Stimulated activated CD4-positive, alpha-beta T cell treated with anti-CD3 and anti-CD28 coated beads, TNF-alpha, amount 100 ng/mL, for 48 hours (primary cell): ENCODE measurements around the gene ATP13A1.
"Not testable (repeated sequence)": the region's sequence is repeated elsewhere in the genome, so short reads cannot be mapped to it uniquely, and the experiment has no call there.

ENCODE experiments used
- DNase-seq, 3 donors: peaks; one replicate each; pipeline ENCODE4 v3.0.0-alpha.2; 2020; ENCODE audit warnings: low read depth in 3 of 3

ATP13A1 gene

DNA sequence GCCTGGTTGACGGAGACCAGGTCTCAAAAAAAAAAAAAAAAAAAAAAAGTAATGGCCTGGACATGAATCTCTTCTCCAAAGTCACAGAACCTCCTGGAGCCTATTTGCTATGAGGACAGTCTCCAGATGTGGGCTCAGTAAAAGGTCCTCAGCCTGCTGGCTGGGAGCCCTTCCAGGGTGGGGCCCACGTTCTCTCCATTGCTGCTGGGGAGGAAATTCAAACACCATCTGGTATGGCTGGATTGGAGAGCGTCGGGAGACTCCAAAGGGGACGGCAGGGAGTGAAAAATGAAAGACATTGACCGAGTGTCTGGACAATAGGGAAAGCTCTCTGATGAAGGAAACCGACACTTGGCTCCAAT is 43.6 kb downstream of the ATP13A1 start:
- no peak for DNase-seq

DNA sequence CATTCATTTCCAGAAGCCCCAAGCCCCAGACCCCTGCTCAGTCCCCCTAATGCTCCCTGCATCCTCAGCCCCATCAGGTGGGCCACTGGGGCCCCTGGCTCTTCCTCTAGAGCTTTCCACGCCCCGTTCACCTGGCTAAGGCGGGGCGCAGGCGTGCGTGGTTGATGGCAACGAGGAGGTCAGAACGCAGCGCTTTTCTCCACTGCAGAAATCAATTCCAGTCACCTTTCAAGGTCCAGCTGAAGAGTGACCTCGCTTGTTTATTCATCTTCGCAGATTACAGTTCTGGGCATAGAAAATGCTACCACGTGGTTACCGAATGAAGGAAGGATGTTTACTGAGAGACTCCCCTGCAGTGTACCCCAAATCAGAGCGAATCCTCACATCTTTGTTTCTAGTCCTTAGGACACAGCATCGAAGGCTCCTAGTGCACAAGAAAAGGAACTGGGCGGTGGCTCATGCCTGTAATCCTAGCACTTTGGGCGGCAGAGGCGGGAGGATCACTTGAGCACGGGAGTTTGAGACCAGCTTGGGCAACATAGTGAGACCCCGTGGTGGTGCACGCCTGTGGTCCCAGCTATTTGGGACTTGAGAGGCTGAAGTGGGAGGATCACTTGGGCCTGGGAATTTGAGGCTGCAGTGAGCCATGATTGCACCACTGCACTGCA is 44.2 kb downstream of the ATP13A1 start:
- DNase-seq, result no peak

DNA sequence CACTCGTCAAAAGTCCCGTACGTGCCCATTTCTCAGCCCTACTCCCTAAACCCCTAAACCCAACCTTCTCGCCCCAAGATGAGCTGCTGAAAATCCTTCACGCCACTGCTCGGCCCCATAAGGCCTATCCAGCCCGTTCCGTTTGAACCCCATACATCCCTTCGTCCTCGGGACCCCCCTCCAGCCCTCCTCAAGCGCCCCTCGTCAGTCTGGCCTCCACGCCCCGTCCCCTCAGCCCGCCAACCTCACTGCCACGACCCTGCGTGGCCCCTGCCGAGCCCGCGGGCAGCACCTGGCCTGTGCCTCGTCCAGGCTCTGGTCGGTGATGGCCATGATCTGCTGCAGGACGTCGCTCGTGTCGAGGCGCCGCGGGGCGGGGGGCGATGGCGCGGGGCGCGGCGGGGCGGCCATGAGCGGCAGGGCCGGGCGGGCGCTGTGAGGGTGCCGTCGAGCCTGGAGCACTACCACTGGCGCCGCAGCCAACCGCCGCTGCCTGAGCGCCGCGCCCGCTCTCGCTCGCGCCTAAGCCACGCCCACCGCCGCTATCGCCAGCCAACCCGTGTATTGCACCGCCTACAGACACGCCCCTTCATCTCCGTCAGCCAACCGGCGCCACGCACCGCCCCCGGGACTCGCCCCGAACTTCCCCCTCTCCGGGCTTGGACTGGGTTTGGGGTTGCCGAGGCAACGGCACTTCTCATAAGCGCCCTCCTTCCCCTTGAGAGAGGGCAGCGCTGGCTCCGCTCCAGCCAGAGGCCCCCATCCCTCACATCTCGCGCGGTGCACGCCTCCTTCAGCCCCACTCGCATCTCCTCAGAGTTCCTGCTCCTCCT is 45.0 kb downstream of the ATP13A1 start, which contains the start of gene PBX4:
Gene PBX4 (minus strand): TSS at position 469 of the 833 bp plus-strand sequence. CDS start 58 bp downstream, at position 411.
- DNase-seq, result peak; percentile 97 to 99 (median 98)

DNA sequence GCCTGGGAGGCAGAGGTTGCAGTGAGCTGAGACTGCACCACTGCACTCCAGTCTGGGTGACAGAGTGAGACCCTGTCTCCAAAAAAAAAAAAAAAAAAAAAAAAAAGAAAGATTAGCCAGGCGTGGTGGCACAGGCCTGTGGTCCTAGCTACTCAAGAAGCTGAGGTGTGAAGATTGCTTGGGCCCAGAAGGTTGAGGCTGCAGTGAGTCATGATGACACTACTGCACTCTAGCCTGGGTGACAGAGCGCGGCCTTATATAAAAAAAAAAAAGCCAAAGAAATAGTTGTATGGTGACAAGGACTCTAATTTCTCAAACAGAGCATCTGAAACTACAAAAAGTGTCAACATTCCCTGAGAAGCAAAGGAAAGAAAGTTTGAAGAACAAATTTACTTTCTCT is 48.4 kb downstream of the ATP13A1 start:
- DNase-seq, result no peak

DNA sequence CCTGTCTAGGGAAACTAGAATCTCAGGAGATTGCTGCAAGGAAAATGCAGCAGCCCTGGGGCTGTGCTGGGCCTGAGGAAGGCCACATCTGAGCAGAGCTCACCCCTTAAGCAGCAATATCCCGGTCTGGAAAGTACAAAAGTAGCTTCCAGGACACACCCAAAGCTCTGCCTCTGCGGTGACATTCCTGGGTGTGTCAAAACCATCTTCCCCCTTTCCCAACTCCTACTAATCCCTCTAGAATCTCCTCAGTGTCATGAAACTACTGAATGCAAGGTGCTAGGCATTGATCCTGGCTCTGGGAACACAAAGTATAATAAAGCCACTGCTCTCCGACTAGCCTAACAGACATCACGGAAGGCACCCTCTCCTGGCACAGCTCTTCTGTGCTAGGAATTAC is 50.0 kb downstream of the ATP13A1 start:
- no peak for DNase-seq

DNA sequence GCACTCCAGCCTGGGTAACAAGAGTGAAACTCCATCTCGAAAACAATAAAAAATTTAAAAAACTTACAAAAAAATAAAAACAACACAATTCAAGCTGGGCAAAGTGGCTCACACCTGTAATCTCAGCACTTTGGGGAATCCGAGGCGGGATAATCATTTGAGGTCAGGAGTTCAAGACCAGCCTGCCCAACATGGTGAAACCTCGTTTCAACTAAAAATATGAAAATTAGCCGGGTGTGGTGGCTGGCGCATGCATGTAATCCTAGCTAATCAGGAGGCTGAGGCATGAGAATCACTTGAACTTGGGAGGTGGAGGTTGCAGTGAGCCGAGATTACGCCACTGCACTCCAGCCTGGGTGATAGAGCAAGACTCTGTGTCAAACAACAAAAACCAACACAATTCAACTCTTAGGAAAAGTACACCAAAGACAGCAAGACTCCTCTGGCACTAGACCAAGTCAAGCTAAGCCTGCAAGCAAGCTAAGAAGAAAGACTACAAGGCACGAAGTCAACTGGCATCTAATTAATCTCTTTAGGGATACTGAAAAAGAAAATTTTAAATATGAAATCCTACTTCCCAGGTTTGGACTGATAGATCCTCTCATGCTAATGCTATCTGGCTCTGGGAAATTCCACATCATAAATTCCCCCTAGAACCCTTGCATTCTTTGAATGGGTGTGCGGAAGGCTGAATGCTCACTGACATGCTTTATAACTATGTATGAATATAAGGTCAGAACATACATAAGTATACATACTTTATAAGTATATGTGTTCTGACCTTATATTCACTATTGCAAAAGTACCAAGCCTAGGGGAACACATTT is 52.9 kb downstream of the ATP13A1 start:
- no peak for DNase-seq

DNA sequence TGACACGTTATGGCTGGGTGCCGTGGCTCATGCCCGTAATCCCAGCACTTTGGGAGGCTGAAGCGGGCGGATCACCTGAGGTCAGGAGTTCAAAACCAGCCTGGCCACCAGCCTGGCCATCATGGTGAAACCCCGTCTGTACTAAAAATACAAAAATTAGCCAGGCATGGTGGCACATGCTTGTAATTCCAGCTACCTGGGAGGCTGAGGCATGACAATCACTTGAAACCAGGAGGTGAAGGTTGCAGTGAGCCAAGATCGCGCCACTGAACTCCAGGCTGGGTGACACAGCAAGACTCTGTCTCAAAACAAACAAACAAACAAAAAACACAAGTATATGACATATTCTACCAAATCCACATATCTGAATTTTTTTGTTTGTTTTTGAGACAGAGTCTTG is 56.8 kb downstream of the ATP13A1 start:
- not testable (repeated sequence) for DNase-seq

DNA sequence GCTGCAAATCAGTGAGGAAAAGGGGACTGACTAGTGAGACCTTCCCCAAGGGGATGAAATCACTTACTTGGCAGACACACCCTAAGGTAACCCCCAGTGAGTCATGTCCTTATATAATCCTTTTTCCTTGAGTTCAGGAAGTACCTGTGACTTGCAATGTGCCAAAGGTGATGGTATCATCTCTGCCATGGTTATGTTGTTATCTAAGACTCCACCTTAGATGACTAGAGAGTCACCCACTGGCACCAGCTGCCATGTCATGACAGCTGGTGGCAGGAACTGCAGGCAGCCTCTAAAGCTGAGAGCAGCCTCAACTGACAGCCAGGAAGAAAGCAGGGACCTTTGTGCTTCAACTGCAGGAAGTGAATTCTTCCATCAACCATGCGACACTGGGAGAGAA is 57.5 kb downstream of the ATP13A1 start:
- no peak for DNase-seq

DNA sequence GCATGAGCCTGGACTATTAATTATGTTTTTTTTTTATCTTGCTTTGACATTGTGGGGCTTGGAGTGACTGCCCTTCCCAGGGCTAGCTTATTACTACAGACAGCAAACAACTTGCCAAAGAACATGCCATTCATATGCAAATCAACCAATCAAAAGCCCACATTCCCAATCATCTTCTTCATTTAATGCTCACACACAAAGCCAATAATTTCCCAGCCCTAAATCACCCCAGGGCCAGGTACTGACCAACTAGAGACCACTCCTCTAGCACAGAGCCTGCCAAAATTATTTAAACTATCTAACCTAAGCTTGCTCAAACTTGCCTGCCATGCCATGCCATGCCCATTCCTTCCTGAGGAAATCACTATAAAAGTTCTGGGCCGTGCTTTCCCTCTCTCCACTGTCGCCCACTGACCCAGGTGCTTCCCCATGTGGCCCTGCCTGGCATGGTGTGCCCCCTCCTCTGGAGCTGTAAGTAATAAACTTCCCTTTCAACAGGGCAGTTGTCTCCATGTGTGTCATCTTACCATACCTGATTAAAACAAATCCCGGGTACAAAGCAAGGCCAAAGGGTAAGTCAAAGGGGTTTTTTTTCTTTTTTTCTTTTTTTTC is 60.7 kb downstream of the ATP13A1 start:
- DNase-seq, result no peak

DNA sequence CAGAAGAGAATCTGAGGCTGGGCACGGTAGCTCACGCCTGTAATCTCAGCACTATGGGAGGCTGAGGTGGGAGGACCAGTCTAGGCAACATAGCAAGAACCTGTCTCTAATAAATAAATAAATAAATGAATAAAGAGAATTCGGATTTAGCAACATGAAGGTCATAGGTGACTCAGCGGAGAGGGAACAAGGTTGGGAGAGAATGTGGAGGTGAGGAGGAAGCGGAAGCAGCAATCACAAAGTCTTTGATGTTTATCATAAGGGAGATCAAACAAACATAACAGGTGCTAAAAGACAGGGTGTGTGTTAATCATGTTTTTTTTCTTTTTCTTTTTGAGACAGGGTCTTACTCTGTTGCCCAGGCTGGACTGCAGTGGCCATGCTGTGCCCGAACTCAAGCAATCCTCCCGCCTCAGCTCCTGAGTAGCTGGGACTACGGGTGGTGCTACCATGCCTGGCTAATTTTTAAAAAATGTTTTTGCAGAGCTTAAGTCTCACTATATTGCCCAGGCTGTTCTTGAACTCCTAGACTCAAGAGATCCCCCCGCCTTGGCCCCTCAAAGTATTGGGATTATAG is 61.3 kb downstream of the ATP13A1 start:
- no peak for DNase-seq

DNA sequence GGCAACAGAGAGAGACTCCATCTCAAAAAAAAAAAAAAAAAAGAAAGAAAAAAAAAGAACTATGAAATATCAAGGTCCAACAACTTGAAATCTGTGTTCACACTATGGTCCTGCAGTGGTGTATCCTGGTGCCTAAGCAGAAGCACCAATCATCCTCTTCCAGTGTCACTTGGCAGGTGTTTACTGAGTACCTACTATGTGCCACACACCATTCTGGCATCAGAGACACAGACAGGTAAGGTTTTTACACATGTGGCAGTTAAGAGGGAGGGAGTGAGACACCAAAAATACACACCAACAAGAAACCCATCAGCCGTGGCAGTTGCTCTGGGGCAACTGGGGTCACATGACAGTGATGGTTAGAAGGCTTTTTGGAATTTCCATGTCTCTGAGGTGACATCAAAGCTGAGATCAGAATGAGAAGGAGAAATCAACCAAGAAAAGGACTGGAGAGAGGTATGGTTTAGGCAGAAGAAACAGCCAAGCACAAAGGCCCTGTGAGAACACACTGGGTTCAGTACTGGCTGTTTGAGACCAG is 62.6 kb downstream of the ATP13A1 start:
- DNase-seq, result no peak

DNA sequence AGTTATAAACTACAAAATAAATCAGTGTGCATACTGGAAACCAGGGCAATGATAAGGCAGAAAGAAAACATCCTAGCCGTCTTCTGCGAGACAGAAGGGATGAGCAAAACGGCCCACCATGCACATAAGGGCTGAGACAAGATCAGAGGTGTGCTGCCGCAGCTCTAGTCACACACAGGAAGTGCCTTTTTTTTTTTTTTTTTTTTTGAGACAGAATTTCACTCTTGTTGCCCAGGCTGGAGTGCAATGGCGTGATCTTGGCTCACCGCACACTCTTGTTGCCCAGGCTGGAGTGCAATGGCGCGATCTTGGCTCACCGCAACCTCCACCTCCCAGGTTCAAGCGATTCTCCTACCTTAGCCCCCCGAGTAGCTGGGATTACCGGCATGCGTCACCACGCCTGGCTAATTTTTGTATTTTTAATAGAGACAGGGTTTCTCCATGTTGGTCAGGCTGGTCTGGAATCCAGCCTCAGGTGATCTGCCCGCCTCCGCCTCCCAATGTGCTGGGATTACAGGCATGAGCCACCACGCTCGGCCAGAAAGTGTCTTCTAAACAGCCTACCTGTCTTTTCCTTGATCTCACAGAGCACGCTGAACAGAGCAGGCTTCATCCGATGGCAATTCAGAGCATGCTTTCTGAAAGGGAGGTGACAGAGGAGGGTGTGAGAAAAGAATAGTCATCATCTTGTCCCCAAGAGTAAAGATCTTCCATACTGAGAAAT is 64.6 kb downstream of the ATP13A1 start:
- DNase-seq, result peak in 1 of 3 donors; percentile 46

DNA sequence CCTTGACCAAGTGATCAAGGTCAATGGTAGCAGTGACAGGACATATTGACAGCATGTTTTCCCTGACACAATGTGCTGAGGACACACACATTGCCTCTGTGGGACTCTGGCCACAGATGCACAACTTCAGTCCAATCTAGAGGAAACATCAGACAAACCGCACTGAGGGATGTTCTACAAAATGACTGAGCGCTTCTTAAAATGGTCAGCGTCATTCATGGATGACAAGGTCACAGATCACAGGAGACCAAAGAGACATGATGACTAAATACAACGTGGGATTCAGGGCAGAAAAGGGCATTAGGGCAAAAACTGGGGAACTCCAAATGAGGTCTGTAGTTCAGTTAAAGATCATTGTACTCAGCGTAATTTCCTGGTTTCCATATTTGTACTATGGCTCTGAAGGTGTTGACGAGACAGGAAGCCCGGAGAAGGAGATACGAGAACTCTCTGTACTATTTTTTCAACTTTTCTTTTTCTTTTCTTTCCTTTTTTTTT is 65.6 kb downstream of the ATP13A1 start:
- peak in 1 of 3 donors; percentile 47 for DNase-seq
